ENCODE results near the gene C19orf73. TPM values are rescaled to one million over a fixed set of nuclear protein-coding genes. Genes with fewer than 3 reads are reported as not detected.
"Not testable (repeated sequence)": the region's sequence is repeated elsewhere in the genome, so short reads cannot be mapped to it uniquely, and the experiment has no call there.

C19orf73 gene
- total and polyA plus RNA-seq, 2 donors (not counting 1 experiment from before 2014, with no cell fraction given), result 0.30 to 0.83 TPM

- no peak overlapping the region for H3K9ac ChIP-seq (ENCODE audit: insufficient read depth, low read length)
- H3K4me1 ChIP-seq (ENCODE audit: control insufficient read depth, extremely low read depth, insufficient read depth, low read length), result no peaks in the 10 kb centered on the region
- H3K9me3 ChIP-seq (ENCODE audit: control insufficient read depth, insufficient read depth, low read depth, low read length), result no peaks in the 10 kb centered on the region
- no peak overlapping the region for H3K4me2 ChIP-seq (ENCODE audit: extremely low read depth, insufficient read depth, low read length)
- H3K36me3 ChIP-seq (ENCODE audit: control insufficient read depth, insufficient read depth, low read length), result no peaks in the 10 kb centered on the region
- H4K20me1 ChIP-seq (ENCODE audit: control insufficient read depth, extremely low read depth, insufficient read depth, low read length), result no peaks in the 10 kb centered on the region
- H3K4me3 ChIP-seq (replicated peaks in 1 of 4; ENCODE audit: control extremely low read depth in 1 of 4, insufficient read depth in 1 of 4, low read depth in 3 of 4, low read length in 4 of 4), result no peak overlapping the region
- no peak for TF ChIP-seq EZH2 (IDR thresholded peaks at IDR 0.05; ENCODE audit: low read length, missing control alignments)
- no peak overlapping the region for H2AFZ ChIP-seq (ENCODE audit: low read length)
- peaks cover under 1% of the 10 kb centered on the region for H3K79me2 ChIP-seq (ENCODE audit: control insufficient read depth, insufficient read depth, low read length)
- no peaks in the 10 kb centered on the region for H3K27me3 ChIP-seq (ENCODE audit: control insufficient read depth, insufficient read depth, low read length)
- no peak overlapping the region for H3K27ac ChIP-seq (ENCODE audit: insufficient read depth, low read length)
- DNase-seq (ENCODE audit: low read depth in 2 of 2), result no peak
These were observed 38.6 kb downstream of the C19orf73 start for GRCh38 chr19:49080392-49080791.

GRCh38 chr19:49074869-49075268, 44.1 kb downstream of the C19orf73 start:
- not testable (repeated sequence) for H3K79me2 ChIP-seq (ENCODE audit: control insufficient read depth, insufficient read depth, low read length); H3K27ac ChIP-seq (ENCODE audit: insufficient read depth, low read length); H3K9ac ChIP-seq (ENCODE audit: insufficient read depth, low read length); H3K4me2 ChIP-seq (ENCODE audit: extremely low read depth, insufficient read depth, low read length); H3K4me3 ChIP-seq (replicated peaks in 1 of 4; ENCODE audit: control extremely low read depth in 1 of 4, insufficient read depth in 1 of 4, low read depth in 3 of 4, low read length in 4 of 4); H3K4me1 ChIP-seq (ENCODE audit: control insufficient read depth, extremely low read depth, insufficient read depth, low read length); H4K20me1 ChIP-seq (ENCODE audit: control insufficient read depth, extremely low read depth, insufficient read depth, low read length); H2AFZ ChIP-seq (ENCODE audit: low read length); H3K36me3 ChIP-seq (ENCODE audit: control insufficient read depth, insufficient read depth, low read length); H3K9me3 ChIP-seq (ENCODE audit: control insufficient read depth, insufficient read depth, low read depth, low read length)
- peak; percentile 52 to 56 for TF ChIP-seq CTCF (conservative IDR thresholded peaks at IDR 0.05 in 1 of 2, IDR thresholded peaks at IDR 0.05 in 1 of 2; ENCODE audit: low read depth in 1 of 2, low read length in 2 of 2)
- peak; percentile 61 to 66 for DNase-seq (ENCODE audit: low read depth in 2 of 2)
- peaks cover 22% of the 10 kb centered on the region for H3K27me3 ChIP-seq (ENCODE audit: control insufficient read depth, insufficient read depth, low read length)

DNA sequence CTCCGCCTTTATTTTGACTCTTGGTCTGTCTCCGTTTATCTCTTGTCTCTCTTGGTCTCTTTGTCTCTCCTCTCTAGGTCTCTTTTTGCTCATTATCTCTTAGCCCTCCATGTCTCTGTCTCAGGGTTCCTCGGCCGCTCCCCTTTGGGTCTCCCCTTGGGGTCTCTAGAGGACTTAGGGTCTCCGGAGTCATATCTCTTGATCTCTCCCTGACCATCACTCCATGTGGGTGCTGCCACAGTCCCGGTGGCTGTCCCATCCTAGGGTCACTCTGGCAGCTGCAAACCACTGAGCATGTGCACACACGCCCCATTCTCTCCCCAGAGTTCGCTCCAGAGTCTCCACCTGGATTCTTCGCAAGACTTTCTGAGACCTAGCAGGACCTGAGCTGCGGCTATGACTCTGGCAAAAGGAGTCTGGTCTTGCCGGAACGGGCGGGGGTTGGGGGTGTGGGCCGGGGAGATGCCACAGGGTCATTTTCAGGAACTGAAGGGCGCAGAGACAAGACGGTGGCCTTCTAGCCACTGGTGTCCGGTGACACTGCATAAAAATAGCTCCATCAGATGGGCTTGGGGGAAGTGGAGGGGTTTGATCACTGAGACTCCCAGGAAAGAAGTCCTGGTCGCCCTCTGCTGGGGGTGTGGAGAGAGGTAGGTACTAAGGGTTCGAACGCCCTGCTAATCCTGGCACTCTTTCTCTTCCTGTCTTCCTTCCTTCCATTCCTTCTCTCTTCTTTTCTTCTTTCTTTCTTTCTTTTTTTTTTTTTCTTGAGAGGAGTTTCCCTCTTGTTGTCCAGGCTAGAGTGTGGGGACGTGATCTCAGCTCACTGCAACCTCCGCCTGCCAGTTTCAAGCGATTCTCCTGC, 45.2 kb downstream of the C19orf73 start:
- H3K4me3 ChIP-seq (replicated peaks in 1 of 4; ENCODE audit: control extremely low read depth in 1 of 4, insufficient read depth in 1 of 4, low read depth in 3 of 4, low read length in 4 of 4), result no peak overlapping the region
- H3K27me3 ChIP-seq (ENCODE audit: control insufficient read depth, insufficient read depth, low read length), result peaks cover 25% of the 10 kb centered on the region
- TF ChIP-seq CTCF (conservative IDR thresholded peaks at IDR 0.05 in 1 of 2, IDR thresholded peaks at IDR 0.05 in 1 of 2; ENCODE audit: low read depth in 1 of 2, low read length in 2 of 2) (peak; percentile 19 to 27), EZH2 (IDR thresholded peaks at IDR 0.05; ENCODE audit: low read length, missing control alignments) (no peak)
- H3K4me1 ChIP-seq (ENCODE audit: control insufficient read depth, extremely low read depth, insufficient read depth, low read length), result no peaks in the 10 kb centered on the region
- no peaks in the 10 kb centered on the region for H3K79me2 ChIP-seq (ENCODE audit: control insufficient read depth, insufficient read depth, low read length)
- H3K9me3 ChIP-seq (ENCODE audit: control insufficient read depth, insufficient read depth, low read depth, low read length), result no peaks in the 10 kb centered on the region
- H2AFZ ChIP-seq (ENCODE audit: low read length), result no peak overlapping the region
- H3K27ac ChIP-seq (ENCODE audit: insufficient read depth, low read length), result no peak overlapping the region
- H3K9ac ChIP-seq (ENCODE audit: insufficient read depth, low read length), result no peak overlapping the region
- H3K4me2 ChIP-seq (ENCODE audit: extremely low read depth, insufficient read depth, low read length), result no peak overlapping the region
- no peak for DNase-seq (ENCODE audit: low read depth in 2 of 2)
- no peaks in the 10 kb centered on the region for H3K36me3 ChIP-seq (ENCODE audit: control insufficient read depth, insufficient read depth, low read length)
- no peaks in the 10 kb centered on the region for H4K20me1 ChIP-seq (ENCODE audit: control insufficient read depth, extremely low read depth, insufficient read depth, low read length)
